Measurements from ENCODE around the gene ACOT4.
"Not testable (repeated sequence)": the region's sequence is repeated elsewhere in the genome, so short reads cannot be mapped to it uniquely, and the experiment has no call there.

The ACOT4 gene

DNA sequence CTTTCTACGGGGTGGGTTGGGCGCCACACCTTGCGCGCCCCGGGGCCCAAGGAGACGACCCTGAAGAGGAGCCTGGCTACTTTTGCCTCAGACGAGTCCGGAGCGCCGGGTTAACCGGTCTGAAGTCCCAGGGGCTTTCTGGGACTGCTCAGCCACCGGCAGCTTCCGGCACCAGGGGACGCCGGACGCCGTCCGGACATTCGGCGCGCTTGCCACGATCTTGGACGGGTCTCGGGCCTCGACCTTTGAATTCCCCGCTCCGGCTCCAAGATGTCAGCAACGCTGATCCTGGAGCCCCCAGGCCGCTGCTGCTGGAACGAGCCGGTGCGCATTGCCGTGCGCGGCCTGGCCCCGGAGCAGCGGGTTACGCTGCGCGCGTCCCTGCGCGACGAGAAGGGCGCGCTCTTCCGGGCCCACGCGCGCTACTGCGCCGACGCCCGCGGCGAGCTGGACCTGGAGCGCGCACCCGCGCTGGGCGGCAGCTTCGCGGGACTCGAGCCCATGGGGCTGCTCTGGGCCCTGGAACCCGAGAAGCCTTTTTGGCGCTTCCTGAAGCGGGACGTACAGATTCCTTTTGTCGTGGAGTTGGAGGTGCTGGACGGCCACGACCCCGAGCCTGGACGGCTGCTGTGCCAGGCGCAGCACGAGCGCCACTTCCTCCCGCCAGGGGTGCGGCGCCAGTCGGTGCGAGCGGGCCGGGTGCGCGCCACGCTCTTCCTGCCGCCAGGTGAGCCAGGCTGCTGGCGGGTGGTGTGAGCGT is at the start of gene ACOT4:
TSS of gene ACOT4 (plus strand) at position 184 of the 760 bp plus-strand sequence. CDS start at position 271, 87 bp downstream.
- no peak for DNase-seq (ENCODE audit: low read depth)

GRCh38 chr14:73542961-73543360 is 48.7 kb upstream of the ACOT4 start:
- not testable (repeated sequence) for DNase-seq (ENCODE audit: low read depth)

- not testable (repeated sequence) for DNase-seq (ENCODE audit: low read depth)
These were observed 46.3 kb upstream of the ACOT4 start for GRCh38 chr14:73545353-73545752.

- not testable (repeated sequence) for DNase-seq (ENCODE audit: low read depth)
These were observed 42.6 kb upstream of the ACOT4 start for GRCh38 chr14:73549097-73549496.

DNA sequence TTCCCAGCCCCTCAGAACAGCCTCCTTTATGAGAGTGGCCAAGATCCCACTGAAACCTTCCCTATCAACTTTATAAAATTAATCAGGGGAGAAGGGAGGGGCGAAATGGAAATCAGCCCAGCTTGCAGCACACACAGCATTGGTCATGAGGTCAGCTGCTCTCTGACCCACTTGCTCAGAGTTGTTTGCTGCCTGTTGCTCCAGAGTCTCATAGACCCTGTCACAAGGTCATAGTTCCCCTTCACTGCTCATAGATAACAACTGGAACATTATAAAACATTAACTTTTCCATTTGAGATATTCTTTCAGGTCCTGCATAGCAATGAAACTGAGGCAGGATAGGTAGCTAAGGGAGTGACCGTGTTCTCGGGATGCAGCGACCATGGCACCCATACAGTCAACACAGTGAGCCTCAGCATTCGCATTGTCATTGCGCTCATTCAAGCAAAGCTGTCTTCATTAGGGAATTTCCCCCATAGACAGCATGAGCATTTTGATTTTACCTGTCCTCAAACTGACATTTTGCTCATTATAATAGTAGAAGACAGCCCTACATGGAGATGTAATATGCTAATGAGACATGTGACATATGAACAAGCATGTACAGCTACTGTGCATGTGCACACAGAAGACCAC is 41.7 kb upstream of the ACOT4 start:
- DNase-seq (ENCODE audit: low read depth): not testable (repeated sequence)

GRCh38 chr14:73553845-73554244 is 37.8 kb upstream of the ACOT4 start:
- DNase-seq (ENCODE audit: low read depth): no peak

GRCh38 chr14:73557201-73557600 is 34.5 kb upstream of the ACOT4 start:
- DNase-seq (ENCODE audit: low read depth): not testable (repeated sequence)

DNA sequence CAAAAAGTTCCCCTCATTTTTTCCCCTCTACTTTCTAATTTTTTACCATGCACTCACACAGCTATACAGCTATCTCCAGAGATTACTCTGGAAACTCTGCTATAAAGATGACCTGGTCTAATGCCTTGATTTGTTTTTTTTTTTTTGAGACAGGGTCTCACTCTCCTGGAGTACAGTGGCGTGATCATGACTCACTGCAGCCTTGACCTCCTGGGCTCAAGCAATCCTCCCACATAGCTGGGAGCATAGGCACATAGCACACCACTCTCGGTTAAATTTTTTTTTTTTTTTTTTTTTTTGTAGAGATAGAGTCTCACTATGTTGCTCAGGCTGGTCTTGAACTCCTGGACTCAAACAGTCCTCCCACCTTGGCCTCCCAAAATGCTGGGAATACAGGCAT is 33.4 kb upstream of the ACOT4 start:
- DNase-seq (ENCODE audit: low read depth): not testable (repeated sequence)

GRCh38 chr14:73562256-73562655 is 29.4 kb upstream of the ACOT4 start:
- DNase-seq (ENCODE audit: low read depth): not testable (repeated sequence)

DNA sequence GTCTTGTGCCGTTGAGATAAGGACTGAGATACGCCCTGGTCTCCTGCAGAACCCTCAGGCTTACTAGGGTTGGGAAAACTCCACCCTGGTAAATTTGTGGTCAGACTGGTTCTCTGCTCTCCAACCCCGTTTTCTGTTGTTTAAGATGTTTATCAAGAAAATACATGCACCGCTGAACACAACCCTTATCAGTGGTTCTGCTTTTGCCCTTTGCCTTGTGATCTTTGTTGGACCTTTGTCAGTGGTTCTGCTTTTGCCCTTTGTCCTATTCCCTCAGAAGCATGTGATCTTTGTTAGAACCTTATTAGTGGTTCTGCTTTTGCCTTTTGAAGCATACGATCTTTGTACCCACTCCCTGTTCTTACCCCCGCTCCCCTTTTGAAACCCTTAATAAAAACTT is 29.0 kb upstream of the ACOT4 start:
- DNase-seq (ENCODE audit: low read depth): not testable (repeated sequence)

GRCh38 chr14:73566431-73566830 is 25.2 kb upstream of the ACOT4 start:
- not testable (repeated sequence) for DNase-seq (ENCODE audit: low read depth)

- DNase-seq (ENCODE audit: low read depth): not testable (repeated sequence)
These were observed 24.7 kb upstream of the ACOT4 start for GRCh38 chr14:73566935-73567334.

- DNase-seq (ENCODE audit: low read depth): no peak
These were observed 24.3 kb upstream of the ACOT4 start for GRCh38 chr14:73567358-73567757.

GRCh38 chr14:73567951-73568885 is 23.5 kb upstream of the ACOT4 start:
- peak; percentile 23 for DNase-seq (ENCODE audit: low read depth)

- DNase-seq (ENCODE audit: low read depth): not testable (repeated sequence)
These were observed 22.8 kb upstream of the ACOT4 start for GRCh38 chr14:73568886-73569184.

- DNase-seq (ENCODE audit: low read depth): peak; percentile 88
These were observed 22.3 kb upstream of the ACOT4 start, which contains the start of gene ACOT2 for GRCh38 chr14:73569185-73569958. ACOT2 (plus strand) TSS chr14:73569213; CDS start chr14:73569241, 28 bp downstream.

DNA sequence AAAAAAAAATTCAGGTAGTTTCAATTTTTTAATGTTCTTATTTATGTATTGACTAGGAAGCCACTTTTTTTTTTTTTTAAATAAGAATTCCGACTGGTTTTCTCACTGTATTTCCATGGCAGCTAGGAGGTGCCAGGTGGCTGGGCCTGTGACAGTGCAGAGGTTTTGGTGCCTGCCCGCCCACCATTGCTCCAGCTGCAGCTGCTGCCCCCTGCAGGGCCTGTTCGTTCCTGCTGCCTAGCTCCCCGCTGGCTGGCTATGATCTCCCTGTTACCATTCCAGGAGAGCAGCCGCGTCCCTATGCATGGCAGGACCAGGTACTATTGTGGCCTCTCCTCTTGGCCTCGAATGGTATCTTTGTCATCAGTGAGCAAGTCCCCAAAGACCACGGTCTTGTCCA is 20.8 kb upstream of the ACOT4 start:
- DNase-seq (ENCODE audit: low read depth): not testable (repeated sequence)

- DNase-seq (ENCODE audit: low read depth): not testable (repeated sequence)
These were observed 18.6 kb upstream of the ACOT4 start for GRCh38 chr14:73573034-73573433.

DNA sequence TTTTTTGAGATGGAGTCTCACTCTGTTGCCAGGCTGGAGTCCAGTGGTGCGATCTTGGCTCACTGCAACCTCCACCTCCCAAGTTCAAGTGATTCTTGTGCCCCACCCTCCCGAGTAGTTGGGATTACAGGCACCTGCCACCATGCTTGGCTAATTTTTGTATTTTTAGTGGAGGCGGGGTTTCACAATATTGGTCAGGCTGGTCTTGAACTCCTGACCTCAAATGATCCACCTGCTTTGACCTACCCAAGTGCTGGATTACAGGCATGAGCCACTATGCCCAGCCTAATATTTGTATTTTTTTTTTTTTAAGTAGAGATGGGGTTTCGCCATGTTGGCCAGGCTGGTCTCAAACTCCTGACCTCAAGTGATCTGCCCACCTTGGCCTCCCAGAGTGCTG is 17.9 kb upstream of the ACOT4 start:
- not testable (repeated sequence) for DNase-seq (ENCODE audit: low read depth)

- DNase-seq (ENCODE audit: low read depth): not testable (repeated sequence)
These were observed 17.4 kb upstream of the ACOT4 start for GRCh38 chr14:73574251-73574650.

DNA sequence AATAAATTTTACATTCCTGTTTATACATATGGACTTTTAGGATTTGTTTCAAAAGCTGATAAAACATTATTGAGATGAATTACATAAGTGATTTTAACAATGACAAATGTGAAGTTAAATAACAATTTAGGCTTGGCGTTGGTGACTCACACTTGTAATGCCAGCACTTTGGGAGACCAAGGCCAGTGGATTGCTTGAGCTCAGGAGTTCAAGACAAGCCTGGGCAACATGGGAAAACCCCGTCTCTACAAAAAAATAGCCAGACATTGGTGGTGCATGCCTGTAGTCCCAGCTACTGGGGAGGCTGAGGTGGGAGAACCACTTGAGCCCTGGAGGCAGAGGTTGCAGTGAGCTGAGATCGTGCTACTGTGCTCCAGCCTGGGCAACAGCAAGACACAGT is 15.3 kb upstream of the ACOT4 start:
- no peak for DNase-seq (ENCODE audit: low read depth)

GRCh38 chr14:73577214-73577613 is 14.5 kb upstream of the ACOT4 start:
- not testable (repeated sequence) for DNase-seq (ENCODE audit: low read depth)

All from stromal cell of bone marrow (primary cell).